GM19452 (cell line): ENCODE data around the gene CPA5.
"Not testable (repeated sequence)": the region's sequence is repeated elsewhere in the genome, so short reads cannot be mapped to it uniquely, and the experiment has no call there.

Experiments used
- ATAC-seq: cut with Tn5 transposase; IDR thresholded peaks from one replicate; pipeline ENCODE4 v1.9.1; 2021; ENCODE audit not compliant: unreplicated experiment

CPA5 gene

GRCh38 chr7:130344271-130344866 lies at the start of gene CPA5:
TSS of gene CPA5 (plus strand) at chr7:130344816. CDS start at chr7:130346486, 1,670 bp downstream.
- no peak for ATAC-seq

- no peak for ATAC-seq
These were observed 48.2 kb upstream of the CPA5 start for GRCh38 chr7:130296221-130296951.

GRCh38 chr7:130297628-130298543 lies 46.7 kb upstream of the CPA5 start:
- ATAC-seq = no peak

GRCh38 chr7:130298544-130299326 lies 45.9 kb upstream of the CPA5 start:
- no peak for ATAC-seq

- no peak for ATAC-seq
These were observed 44.8 kb upstream of the CPA5 start for GRCh38 chr7:130299866-130300265.

GRCh38 chr7:130301501-130302020 lies 43.1 kb upstream of the CPA5 start:
- no peak for ATAC-seq

- no peak for ATAC-seq
These were observed 42.0 kb upstream of the CPA5 start for GRCh38 chr7:130302649-130303048.

- no peak for ATAC-seq
These were observed 41.5 kb upstream of the CPA5 start for GRCh38 chr7:130303127-130303526.

- no peak for ATAC-seq
These were observed 41.1 kb upstream of the CPA5 start for GRCh38 chr7:130303551-130303950.

GRCh38 chr7:130303982-130304381 lies 40.6 kb upstream of the CPA5 start:
- ATAC-seq = no peak

- no peak for ATAC-seq
These were observed 39.7 kb upstream of the CPA5 start for GRCh38 chr7:130304878-130305277.

- no peak for ATAC-seq
These were observed 39.1 kb upstream of the CPA5 start for GRCh38 chr7:130305433-130306042.

- ATAC-seq = no peak
These were observed 34.6 kb upstream of the CPA5 start for GRCh38 chr7:130309986-130310385.

- no peak for ATAC-seq
These were observed 30.3 kb upstream of the CPA5 start for GRCh38 chr7:130314305-130314704.

- no peak for ATAC-seq
These were observed 25.1 kb upstream of the CPA5 start for GRCh38 chr7:130319541-130319940.

GRCh38 chr7:130321542-130322229 lies 22.9 kb upstream of the CPA5 start:
- not testable (repeated sequence) for ATAC-seq

GRCh38 chr7:130322615-130323014 lies 22.0 kb upstream of the CPA5 start:
- ATAC-seq = no peak

- no peak for ATAC-seq
These were observed 20.2 kb upstream of the CPA5 start for GRCh38 chr7:130324306-130324943.

- no peak for ATAC-seq
These were observed 14.9 kb upstream of the CPA5 start for GRCh38 chr7:130329681-130330080.
